ENCODE measurements around the gene PHTF2.
A peak's percentile ranks its signal among the peaks of the same experiment; 100 is the strongest.

PHTF2 gene

DNA sequence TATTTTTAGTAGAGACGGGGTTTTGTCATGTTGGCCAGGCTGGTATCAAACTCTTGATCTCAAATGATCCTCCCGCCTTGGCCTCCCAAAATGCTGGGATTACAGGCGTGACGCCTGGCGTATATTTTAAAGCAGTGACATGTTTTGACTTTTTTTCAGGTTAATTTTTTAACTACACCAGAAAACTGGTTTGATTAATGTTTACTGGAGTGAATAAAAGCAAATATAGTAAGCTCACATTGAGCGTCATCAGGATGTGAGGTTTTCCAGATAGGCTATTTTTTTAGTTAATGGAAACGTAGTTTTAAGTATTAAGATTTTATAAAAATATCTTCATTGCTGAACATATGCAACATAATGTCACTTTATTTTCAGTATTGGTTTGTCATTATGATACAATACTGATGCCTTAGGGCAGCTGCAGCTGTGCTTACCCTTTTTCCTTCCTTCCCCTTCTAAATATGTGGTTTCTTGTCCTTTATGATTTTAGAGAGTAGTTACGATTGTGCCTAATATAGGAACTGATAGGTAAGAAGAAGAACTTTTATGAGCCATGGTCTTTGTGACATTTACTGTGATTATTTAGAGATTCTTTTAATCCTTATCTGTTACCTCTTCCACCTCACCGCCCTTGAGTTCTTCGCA lies 37.6 kb upstream of the PHTF2 start:
- Histone ChIP-seq H3K4me1 (ENCODE audit: control insufficient read depth in 1 of 2, insufficient read depth in 1 of 2, low read depth in 1 of 2, low read length in 1 of 2) (peaks cover 35 to 69% of the 10 kb centered on the region in 2 experiments), H3K9me3 (no peaks in the 10 kb centered on the region), H3K27ac (peak overlapping the region; percentile 57), H3K4me3 (ENCODE audit: low read depth in 1 of 2, low read length in 1 of 2) (no peak overlapping the region), H3K27me3 (no peaks in the 10 kb centered on the region), H3K36me3 (peaks cover 17% of the 10 kb centered on the region)
- TF ChIP-seq, protein P1, sequence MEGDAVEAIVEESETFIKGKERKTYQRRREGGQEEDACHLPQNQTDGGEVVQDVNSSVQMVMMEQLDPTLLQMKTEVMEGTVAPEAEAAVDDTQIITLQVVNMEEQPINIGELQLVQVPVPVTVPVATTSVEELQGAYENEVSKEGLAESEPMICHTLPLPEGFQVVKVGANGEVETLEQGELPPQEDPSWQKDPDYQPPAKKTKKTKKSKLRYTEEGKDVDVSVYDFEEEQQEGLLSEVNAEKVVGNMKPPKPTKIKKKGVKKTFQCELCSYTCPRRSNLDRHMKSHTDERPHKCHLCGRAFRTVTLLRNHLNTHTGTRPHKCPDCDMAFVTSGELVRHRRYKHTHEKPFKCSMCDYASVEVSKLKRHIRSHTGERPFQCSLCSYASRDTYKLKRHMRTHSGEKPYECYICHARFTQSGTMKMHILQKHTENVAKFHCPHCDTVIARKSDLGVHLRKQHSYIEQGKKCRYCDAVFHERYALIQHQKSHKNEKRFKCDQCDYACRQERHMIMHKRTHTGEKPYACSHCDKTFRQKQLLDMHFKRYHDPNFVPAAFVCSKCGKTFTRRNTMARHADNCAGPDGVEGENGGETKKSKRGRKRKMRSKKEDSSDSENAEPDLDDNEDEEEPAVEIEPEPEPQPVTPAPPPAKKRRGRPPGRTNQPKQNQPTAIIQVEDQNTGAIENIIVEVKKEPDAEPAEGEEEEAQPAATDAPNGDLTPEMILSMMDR (IDR thresholded peaks at IDR 0.05) = no peak

DNA sequence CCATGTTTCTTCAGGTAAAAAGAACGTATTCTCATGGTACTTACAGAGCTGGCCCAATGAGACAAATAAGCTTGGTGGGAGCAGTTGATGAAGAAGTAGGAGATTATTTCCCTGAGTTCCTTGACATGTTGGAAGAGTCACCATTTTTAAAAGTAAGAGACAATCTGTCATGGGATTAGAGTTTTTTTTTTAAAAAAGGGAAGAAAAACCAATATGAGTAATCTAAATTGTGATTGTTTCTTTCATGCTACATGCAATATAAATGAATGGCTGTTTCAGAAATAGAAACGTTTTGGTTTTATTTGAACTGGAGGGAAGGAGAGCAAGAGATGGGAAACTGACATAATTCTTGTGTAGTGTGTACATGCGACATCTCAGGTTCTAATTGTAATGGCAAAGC lies 33.1 kb upstream of the PHTF2 start:
- Histone ChIP-seq H3K27ac (no peak overlapping the region), H3K27me3 (no peaks in the 10 kb centered on the region), H3K9me3 (no peaks in the 10 kb centered on the region), H3K36me3 (peaks cover 38% of the 10 kb centered on the region), H3K4me3 (ENCODE audit: low read depth in 1 of 2, low read length in 1 of 2) (no peak overlapping the region), H3K4me1 (ENCODE audit: control insufficient read depth in 1 of 2, insufficient read depth in 1 of 2, low read depth in 1 of 2, low read length in 1 of 2) (peaks cover 26 to 38% of the 10 kb centered on the region in 2 experiments)
- TF ChIP-seq, protein P1 (IDR thresholded peaks at IDR 0.05) = no peak

DNA sequence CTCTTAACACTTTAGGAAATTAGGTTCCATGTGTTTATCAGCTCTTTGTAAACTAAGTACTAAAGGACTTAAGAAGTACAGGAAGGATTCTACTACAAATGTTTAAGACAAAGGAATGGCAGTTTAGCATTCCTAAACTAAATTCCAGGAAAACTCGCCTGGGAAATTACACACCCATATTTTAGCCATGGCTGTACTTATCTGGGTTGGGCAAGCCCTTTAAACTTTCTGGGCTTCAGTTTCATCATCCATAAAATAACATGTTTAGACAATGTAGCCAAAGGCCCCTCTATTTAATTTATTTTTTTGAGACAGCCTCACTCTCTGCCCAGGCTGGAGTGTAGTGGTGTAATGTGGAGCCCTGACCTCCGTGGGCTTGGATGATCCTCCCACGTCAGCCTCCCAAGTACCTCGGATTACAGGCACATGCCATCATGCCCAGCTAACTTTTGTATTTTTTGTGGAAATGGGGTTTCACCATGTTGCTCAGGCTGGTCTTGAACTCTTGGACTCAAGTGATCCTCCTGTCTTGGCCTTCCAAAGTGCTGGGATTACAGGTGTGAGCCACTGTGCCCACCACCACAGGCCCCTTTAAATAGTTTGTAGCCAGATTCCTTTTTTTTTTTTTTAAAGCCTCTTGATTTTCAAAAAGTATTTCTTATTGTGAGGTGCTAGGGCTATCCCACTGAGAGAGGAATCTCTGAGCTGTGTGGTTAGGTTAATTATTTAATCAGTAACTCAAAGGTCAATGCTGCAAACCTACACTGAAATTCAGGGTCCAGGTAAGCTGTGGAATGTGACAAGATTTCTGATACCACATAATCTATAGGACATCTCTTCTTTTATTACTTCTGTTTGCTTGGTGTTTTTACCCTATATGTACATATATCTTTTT lies 32.4 kb upstream of the PHTF2 start:
- no peak overlapping the region for H3K27ac ChIP-seq
- H3K36me3 ChIP-seq = peaks cover 45% of the 10 kb centered on the region
- no peaks in the 10 kb centered on the region for H3K27me3 ChIP-seq
- TF ChIP-seq, protein P1 (IDR thresholded peaks at IDR 0.05) = no peak
- no peaks in the 10 kb centered on the region for H3K9me3 ChIP-seq
- peaks cover 23 to 31% of the 10 kb centered on the region in 2 experiments for H3K4me1 ChIP-seq (ENCODE audit: control insufficient read depth in 1 of 2, insufficient read depth in 1 of 2, low read depth in 1 of 2, low read length in 1 of 2)
- no peak overlapping the region for H3K4me3 ChIP-seq (ENCODE audit: low read depth in 1 of 2, low read length in 1 of 2)

GRCh38 chr7:77766801-77767605 lies 31.6 kb upstream of the PHTF2 start:
- Histone ChIP-seq H3K27me3 (no peaks in the 10 kb centered on the region), H3K27ac (peak overlapping the region; percentile 31), H3K36me3 (peaks cover 45% of the 10 kb centered on the region), H3K9me3 (no peaks in the 10 kb centered on the region), H3K4me3 (ENCODE audit: low read depth in 1 of 2, low read length in 1 of 2) (no peak overlapping the region), H3K4me1 (ENCODE audit: control insufficient read depth in 1 of 2, insufficient read depth in 1 of 2, low read depth in 1 of 2, low read length in 1 of 2) (peaks cover 15 to 22% of the 10 kb centered on the region in 2 experiments)
- TF ChIP-seq, protein P1 (IDR thresholded peaks at IDR 0.05) = no peak

DNA sequence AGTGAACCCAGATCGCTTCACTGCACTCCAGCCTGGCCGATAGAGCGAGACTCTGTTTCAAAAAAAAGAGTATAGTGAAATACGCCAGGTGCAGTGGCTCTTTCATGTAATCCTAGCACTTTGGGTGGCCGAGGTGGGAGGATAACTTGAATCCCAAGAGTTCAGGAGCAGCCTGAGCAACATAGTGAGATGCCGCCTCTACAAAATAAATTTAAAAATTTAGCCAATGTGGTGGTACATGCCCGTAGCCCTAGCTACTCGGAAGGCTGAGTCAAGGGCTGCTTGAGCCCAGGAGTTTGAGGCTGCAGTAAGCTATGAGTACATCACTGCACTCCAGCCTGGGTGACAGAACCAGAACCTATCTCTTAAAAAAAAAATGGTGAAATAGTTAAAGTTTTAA lies 28.3 kb upstream of the PHTF2 start:
- peaks cover 74% of the 10 kb centered on the region for H3K36me3 ChIP-seq
- TF ChIP-seq, protein P1 (IDR thresholded peaks at IDR 0.05) = no peak

More for the DNA sequence above, 28.3 kb upstream of the PHTF2 start:
- Histone ChIP-seq H3K9me3 (no peaks in the 10 kb centered on the region), H3K27me3 (no peaks in the 10 kb centered on the region), H3K4me1 (ENCODE audit: control insufficient read depth in 1 of 2, insufficient read depth in 1 of 2, low read depth in 1 of 2, low read length in 1 of 2) (no peaks in the 10 kb centered on the region), H3K27ac (no peak overlapping the region), H3K4me3 (ENCODE audit: low read depth in 1 of 2, low read length in 1 of 2) (no peak overlapping the region)
